HG02885 (cell line): Measurements from ENCODE around the gene GNG12.

Source experiments
- ATAC-seq: cut with Tn5 transposase; IDR thresholded peaks from one replicate; pipeline ENCODE4 v1.9.1; 2021; ENCODE audit warnings: mild to moderate bottlenecking; ENCODE audit not compliant: unreplicated experiment, poor library complexity

The GNG12 gene

DNA sequence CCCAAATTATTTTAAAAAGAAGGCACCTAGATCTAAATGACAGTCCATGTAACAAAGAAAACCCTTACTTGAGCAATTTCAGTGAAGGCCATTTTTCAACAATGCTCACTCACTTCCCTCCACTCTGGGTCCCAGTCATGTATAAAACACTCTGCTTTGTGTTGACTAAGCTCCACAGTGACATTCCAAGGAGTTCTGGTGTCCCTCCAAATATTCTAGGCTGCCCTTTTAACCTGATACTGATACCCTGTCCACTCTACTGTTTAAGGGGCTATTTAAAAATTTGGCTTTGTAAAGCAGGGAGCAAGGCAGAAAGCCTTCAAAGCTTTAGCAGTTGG lies 73.6 kb downstream of the GNG12 start:
- peak; percentile 23 for ATAC-seq

GRCh38 chr1:67759066-67759465 lies 74.2 kb downstream of the GNG12 start:
- no peak for ATAC-seq

DNA sequence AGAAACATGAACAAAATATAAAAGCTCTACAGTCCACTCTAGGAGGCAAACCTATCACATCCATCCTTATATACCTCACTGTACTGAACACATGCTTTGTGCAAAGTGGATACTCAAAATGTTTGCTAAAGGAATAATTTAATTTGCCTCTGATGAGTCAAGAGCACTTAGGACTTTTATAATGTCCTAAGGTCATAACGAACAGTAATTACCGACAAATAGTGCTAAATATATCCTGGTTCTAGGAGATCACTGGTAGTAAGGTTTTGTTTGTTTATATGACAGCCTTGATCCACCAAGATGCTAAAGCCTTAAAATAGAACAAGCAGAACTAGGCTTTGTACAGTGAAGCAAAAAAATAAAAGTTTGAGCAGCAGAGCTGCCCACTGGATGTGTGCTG lies 77.6 kb downstream of the GNG12 start:
- ATAC-seq = no peak

DNA sequence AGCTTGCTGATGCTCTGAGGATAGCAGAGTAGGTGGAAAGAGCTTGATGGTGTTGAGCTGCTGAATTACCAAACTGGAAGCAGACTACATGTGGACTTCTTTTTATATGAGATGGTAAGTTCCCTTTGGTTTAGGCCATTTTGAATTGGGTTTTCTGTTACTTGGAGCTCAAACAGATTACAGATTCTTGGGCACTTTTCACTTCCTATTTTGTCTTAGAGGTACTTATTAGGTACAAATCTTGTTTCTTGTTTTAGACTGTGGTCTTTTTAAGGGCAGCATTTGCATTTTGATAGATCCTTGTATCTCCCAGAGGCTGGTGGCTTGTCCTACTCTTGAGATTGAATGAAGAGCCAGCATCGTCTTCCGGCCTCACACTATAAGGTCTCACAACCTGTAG lies 78.1 kb downstream of the GNG12 start:
- no peak for ATAC-seq

DNA sequence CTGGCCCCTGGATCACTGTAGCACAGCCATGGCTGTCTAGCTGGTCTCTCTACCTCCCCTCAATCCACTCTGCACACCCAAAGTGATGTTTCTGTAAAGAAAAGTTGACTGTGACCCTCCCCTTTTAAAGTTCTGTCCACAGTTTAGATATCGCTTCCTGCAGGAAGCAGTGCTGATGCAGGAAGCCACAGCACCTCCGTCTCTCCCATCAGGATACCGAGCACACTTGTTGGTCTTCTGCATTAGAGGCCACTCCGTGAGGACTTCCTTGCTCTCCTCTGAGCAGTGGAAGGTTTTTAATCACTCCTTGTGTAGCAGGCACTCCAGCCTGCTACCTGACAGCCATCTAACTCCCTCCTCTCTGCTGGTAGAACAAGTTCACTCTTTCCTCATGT lies 78.7 kb downstream of the GNG12 start:
- ATAC-seq = no peak

- ATAC-seq = no peak
Observed at GRCh38 chr1:67753776-67754525, 79.3 kb downstream of the GNG12 start.

DNA sequence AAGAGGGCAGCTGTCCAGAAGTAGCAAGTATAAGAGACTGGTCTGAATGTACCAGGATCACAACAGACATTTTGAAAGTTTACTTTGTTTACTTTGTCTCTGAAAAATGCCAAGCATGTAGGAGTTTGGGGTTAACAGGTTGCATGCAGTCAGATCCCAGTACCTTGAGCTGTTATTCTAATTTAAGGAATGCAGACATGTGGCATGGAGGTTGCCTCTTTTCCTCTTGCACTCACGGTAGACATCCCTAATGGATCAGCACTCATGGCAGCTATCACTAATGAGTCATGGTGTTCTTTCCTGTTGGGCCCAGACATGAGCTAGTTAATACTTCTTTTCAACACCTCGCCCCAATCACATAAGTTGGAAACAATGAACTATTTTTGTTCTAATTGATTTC lies 81.0 kb downstream of the GNG12 start:
- no peak for ATAC-seq

DNA sequence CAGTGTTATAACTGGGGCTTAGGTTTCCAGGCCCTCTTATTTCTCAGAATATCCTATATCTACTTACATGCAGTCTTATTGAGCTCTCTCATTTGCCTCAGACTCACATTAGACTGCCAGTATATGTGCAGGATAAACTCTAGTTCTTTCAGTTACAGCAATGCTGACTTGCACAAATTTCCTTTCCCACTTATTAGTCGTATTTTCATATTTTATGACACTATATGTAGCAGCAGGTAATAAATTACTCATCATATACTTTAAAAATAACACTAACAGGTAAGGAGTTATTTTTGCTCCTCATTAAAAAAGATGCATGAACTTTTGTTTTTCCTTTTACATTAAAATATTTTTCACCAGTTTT lies 82.6 kb downstream of the GNG12 start:
- ATAC-seq = no peak

DNA sequence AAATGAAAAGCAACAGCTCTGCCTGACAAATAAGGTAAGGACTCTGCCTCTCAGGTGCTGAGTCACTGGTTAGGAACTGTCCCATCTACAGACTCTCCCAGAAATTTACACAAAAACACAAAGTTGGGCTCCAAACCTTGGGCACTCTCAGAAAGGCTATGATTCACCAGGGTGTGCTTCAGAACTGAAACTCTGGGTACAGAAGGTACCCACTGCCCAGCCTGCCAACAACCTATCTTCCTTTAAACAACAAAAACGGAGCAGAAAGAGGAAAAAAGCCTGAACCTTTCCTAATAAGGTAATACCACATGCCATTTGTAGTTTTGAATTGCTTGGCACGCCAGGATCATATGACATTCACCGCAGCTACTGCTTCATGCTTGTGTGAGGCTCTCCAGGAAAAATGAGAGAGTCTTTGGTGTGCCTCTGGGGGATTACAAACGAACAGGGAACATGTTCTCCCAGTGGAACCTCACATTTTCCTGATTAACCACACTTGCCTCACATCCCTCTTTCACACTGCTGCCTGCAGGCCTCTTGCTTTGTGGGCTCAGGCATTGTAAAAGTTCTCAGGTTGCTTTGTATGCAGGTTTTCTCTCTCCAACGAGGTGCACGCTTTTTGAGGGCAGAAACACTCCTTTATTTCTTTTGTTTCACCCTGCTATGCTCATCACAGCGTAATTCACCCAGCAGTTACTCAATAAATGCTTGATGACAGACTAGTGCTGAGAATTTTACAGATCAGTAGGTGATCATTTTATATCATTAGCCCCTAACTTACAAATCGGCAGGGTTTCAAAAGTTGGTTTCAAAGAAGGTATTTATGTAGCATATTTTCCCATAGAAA lies 83.2 kb downstream of the GNG12 start:
- ATAC-seq = no peak

DNA sequence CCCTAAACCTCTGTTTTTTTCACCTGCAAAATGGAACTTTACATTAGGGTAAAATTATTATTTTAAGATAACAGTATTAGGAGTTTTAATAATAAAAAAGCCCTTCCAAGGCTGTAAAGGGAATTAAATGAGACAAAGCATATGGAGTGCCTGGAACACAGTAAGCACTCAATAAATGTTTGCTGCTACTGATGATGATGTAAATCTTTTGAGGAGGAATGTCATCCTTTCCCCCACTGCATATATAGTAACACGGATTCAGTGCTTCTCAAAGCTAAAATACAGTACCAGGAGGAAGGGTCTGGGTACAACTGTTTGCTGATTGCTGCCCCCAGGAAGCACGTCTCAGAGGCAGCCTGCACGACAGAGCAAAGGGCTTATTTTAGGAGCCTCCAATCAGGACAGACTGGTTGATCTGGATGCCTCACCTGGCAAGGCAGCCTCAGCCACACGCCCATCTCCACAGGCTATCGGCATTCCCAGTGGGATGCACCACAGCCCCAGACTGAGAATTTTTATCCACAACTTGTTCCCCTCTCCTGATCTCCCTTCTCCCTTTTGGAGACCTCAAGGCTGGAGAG lies 83.9 kb downstream of the GNG12 start:
- no peak for ATAC-seq

- ATAC-seq = peak; percentile 69
Observed at GRCh38 chr1:67748630-67749029, 84.6 kb downstream of the GNG12 start.

DNA sequence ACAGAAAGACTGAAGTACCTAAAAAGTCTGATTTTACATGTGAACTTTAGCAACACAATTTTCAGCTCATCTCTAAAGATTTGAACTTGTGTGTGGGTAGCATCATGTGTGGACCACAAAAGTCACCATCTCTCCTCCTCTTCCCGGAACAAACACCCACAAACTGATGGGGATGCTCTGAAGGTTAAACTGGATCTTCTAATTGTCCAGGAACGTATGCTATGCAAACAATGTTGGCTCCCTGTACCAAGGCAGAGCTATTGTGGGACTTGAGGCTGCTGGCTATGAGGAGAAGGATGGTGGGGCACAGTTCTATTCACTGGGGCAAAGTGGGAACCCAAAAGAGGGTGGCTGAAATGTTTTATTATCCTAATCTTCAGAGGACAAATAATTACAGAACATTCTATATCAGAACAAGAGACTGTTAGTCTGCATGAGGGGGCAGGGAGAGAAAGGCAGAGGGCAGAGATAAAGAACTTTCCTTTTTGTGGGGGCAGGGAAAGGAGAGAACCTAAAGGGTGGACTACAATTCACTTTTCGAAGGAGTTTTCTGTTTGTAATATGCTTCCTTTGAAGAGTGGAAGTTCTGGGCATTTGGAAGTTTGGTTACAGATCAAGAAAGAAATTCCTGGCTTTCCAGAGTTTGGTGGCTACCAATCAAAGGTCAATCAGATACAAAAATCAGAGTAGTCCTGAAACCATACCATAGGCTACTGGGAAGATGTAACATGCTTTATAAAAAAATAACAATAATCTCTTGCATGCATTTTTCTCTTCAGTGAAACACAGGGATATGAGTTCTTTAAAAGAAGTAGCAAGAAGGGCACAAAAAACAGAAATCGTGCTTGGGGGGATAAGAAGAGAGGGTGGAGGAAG lies 85.4 kb downstream of the GNG12 start:
- ATAC-seq = no peak

DNA sequence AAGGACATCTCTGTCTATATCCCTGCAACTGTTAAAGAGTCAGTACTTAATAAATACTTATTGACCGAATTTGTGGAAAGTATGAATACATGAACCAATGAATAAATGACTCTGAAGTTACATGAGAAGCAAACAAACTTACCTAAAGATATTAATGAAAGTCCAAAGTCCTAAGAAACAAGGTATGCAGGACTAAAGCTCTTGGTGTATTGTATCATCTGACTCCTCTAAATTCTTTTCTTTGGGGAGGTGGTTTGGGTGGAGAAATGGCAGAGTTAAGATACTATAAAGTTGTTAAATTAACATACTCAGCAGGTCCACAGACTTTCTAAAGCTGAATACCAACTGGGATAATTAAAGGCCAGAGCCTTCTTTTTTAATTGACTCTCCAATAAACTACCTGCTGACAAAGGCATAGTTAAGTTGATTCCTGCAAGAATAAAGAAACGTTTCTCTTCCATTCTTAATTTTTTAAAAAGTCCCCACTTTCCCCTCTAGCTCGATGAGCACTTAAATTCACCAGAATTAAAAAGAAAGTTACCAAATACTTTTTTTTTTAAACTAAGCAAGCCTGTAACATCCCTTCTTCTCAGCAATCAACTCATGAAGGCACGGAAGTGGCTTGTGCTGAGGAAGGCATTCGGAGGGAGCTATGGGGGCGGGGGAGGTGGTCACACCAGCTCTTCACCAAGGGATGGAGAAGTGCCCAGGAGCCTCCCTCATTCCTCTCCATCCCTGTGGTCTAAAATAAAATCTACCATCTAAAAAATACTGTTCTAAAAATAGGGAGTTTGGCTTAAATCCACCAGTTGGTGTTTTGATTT lies 87.2 kb downstream of the GNG12 start:
- no peak for ATAC-seq

GRCh38 chr1:67743072-67743725 lies 90.1 kb downstream of the GNG12 start:
- no peak for ATAC-seq

DNA sequence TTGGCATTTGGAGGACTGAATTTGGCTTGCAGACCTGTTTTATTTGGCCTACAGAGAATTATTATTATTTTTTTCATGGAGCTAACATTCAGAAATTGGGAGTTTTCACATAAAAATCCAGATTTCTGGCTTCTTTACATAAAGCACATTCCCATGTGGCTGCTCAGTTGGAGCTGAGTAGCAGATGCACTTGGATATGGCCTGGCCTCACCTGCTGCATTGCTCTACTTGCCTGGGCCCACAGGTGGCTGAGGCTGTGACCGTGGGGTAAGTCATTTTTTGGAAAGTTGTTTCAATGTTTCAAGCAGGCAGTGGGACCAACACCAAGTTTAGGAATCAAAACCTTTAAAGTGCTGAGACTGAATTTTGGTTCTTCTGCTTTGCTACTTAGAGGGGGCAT lies 91.5 kb downstream of the GNG12 start:
- no peak for ATAC-seq

GRCh38 chr1:67741121-67741520 lies 92.1 kb downstream of the GNG12 start:
- ATAC-seq = no peak

- no peak for ATAC-seq
Observed at GRCh38 chr1:67740543-67740942, 92.7 kb downstream of the GNG12 start.

GRCh38 chr1:67739361-67739760 lies 93.9 kb downstream of the GNG12 start:
- no peak for ATAC-seq

DNA sequence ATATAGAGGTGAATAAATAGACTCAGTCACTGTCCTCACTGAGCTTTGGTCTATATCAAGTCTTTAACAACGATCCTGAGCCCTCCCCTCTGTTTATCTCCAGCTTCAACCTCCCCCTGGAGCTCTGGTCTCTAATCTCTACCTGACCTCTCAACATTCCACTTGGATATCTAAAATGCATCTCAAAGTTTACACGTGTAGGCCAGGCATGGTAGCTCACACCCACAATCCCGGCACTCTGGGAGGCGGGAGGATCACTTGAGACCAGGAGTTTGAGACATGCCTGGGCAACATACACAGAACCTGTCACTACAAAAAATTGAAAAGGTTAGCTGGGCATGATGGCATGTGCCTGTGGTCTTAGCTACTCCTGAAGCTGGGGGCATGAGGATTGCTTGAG lies 94.9 kb downstream of the GNG12 start:
- ATAC-seq = no peak
